GM12872 (cell line): Measurements from ENCODE around the gene HNRNPD.

Experiments used
- TF ChIP-seq, protein P1 (sequence below): IDR thresholded peaks from 3 replicates; pipeline ENCODE4 v1.5.1; 2011; ENCODE audit warnings: low read depth, mild to moderate bottlenecking, low read length, moderate library complexity; ENCODE audit not compliant: insufficient read depth

The HNRNPD gene

DNA sequence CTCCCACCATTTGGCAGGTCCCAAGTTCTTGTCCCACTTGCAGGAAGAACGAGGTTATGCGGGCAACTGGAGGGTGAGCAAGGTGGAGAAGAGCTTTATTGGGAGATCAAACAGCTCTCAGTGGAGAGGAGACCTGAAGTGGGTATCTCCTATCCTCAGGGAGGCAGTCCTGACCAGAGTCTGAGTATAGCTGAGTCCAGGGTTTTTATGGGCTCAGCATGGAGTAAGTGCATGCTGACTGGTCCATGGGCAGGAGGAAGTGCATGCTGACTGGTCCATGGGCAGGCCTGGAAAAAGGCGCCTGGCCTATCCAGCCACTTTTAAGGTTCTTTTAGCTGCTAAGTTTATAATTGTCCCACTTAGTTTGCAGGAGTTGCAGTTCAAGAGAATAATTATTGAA is 7.4 kb upstream of the HNRNPD start:
- TF ChIP-seq, protein P1, sequence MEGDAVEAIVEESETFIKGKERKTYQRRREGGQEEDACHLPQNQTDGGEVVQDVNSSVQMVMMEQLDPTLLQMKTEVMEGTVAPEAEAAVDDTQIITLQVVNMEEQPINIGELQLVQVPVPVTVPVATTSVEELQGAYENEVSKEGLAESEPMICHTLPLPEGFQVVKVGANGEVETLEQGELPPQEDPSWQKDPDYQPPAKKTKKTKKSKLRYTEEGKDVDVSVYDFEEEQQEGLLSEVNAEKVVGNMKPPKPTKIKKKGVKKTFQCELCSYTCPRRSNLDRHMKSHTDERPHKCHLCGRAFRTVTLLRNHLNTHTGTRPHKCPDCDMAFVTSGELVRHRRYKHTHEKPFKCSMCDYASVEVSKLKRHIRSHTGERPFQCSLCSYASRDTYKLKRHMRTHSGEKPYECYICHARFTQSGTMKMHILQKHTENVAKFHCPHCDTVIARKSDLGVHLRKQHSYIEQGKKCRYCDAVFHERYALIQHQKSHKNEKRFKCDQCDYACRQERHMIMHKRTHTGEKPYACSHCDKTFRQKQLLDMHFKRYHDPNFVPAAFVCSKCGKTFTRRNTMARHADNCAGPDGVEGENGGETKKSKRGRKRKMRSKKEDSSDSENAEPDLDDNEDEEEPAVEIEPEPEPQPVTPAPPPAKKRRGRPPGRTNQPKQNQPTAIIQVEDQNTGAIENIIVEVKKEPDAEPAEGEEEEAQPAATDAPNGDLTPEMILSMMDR: no peak

DNA sequence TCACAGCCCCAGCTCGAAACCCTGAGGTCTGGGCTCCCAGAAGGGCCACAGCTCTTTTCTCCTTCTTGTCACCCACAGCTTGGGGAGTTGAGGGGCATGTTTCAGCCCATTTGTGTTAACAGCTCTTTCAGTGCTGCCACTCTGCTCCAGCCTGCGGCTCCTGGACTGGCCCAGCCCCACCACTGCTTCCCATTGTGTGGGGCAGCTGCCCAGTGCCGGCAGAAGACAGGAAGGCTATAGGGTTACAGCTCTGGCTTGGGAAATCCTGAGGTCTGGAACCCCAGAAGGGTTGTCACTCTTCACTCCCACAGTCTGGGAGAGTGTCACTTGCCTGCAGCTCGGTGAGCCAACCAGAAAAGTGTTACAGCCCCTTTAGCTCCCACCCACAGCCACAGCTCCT is 7.0 kb upstream of the HNRNPD start:
- TF ChIP-seq, protein P1: no peak

DNA sequence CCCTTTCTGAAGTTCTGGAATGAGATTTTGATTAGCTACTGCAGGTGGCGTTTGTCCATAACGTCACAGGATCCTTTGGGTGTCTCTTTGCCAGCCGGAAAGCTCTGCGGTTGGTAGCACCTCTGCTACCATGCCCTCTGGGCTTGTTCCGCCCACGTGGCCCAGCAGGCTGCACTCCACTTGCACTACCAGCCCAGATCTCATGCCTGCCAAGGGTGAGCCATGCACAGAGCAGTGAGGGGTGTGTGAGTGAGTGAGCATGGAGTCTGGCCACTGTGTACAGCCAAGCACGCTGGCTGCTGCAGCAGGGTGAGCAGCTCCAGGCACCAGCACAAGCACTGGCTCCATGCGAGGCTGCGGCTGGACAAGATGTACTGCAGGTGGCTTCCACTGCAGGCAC is 6.6 kb upstream of the HNRNPD start:
- TF ChIP-seq, protein P1: no peak

DNA sequence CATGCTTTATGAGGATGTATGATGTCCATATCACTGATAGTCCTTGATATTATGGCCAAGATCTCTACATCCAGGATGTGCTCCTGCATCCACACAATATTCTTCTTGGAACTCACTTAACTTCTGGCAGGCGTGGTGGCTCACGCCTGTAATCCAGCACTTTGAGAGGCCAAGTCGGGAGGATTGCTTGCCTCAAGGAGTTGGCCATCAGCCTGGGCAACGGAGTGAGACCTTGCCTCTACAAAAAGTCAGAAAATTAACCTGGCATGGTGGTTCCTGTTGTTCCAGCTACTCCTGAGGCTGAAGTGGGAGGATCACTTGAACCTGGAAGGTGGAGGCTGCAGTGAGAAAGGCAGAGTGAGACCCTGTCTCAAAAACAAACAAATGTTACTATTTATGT is 2.3 kb upstream of the HNRNPD start:
- TF ChIP-seq, protein P1: no peak

DNA sequence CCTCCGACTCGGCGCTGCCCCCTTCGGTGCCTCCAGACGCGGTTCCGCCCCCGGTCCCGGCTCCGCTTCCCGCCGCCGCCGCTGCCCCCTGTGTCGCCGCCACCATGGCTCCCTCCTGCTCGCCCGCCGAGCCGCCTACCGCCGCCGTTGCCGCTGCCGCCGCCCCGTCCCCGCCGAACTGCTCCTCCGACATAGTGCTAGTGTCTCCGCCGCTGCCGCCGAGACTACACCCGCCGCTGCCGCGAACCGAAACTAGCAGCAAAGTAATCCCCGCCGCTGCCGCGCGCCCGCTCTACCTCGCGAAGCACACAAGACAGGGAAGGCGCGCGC is 340 bp downstream of the HNRNPD start:
- TF ChIP-seq, protein P1: no peak

DNA sequence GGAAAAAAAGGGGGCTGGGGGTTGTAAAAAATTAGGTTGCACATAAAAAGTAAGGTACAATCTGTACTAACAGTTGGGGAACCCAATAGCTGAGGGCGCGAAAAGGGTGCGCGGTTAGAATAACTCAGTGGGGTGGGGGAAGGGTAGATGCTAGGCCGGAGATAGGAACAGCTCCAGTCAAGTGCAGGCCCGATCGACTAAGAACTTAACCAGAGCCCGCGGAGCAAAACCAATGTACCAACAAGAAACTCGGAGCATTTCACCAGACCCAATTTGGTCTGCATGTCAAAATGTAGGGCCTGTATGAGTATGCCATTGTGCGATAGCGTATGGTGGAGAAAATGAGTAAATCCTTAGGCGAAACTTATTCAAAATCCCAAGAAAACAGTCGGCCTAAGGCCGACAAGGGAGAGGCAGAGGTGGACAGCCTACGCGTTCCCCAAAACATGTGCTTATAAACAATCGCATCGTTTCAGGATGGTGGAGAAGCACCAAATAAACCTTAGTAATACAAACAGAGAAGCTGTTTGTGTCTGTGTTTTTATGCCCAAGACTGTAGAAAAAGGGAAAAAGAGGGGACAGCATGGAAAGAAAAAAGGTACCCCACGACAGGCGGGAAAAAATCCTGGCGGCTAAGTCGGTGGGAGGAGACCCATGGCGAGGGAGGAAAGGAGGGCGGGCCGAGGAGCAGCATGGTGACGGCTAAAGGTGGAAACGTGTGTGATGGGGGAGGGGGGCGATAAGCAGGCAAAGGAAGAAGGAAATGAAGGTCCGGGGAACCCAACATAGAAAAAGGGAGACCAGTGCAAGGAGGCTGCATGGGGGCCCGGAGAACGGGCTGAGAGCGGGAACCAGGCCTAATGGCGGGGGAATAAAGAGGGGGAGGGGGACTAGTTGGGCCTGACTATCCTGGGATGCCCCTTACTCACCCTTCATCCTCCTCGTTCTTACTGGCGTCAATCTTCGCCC is 990 bp downstream of the HNRNPD start:
- TF ChIP-seq, protein P1: no peak

DNA sequence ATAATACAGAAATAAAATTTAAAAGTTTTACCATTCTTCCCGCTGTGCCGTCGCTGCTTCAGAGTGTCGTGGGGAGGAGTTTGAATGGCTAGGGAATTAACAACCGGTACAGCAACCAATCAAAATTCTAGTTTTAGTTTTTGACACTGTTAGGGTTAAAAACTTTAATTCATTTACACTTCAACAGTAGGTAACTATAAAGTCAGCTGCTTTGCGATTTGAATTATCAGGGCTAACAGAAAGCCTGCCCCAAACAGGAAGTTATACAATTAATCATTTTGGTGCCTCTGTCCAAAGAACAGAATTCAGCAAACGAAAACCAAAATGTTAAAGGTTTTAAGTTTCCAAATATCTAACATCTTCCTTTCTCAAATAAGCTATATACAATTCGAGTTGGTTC is 2.3 kb downstream of the HNRNPD start:
- TF ChIP-seq, protein P1: no peak
